HAP-1 (cell line): Measurements from ENCODE around the gene AGAP2.

ENCODE experiments used
- DNase-seq, 2 experiments: peaks; one replicate each; pipeline ENCODE4 v3.0.0-alpha.2; 2016 to 2020; ENCODE audit warnings: low spot score in 2 of 2
- H3K27me3 ChIP-seq: fragments of 250-450 bp; sonication (Bioruptor Pico); 2 replicates; pipeline ENCODE4 v1.5.1; 2020; ENCODE audit warnings: low read depth, mild to moderate bottlenecking, moderate library complexity
- H3K36me3 ChIP-seq: fragments of 250-450 bp; sonication (Bioruptor Pico); replicated peaks from 2 replicates; pipeline ENCODE4 v1.5.1; 2020; ENCODE audit warnings: mild to moderate bottlenecking
- H3K4me1 ChIP-seq: fragments of 250-450 bp; sonication (Bioruptor Pico); 2 replicates; pipeline ENCODE4 v1.5.1; 2020; ENCODE audit warnings: mild to moderate bottlenecking
- H3K4me3 ChIP-seq: fragments of 250-450 bp; sonication (Bioruptor Pico); 2 replicates; pipeline ENCODE4 v1.5.1; 2020; ENCODE audit warnings: mild to moderate bottlenecking, moderate library complexity
- H3K9me3 ChIP-seq: fragments of 250-450 bp; sonication (Bioruptor Pico); 2 replicates; pipeline ENCODE4 v1.5.1; 2020; ENCODE audit warnings: mild to moderate bottlenecking, moderate library complexity
- in situ Hi-C: fragments of 300-500 bp; cut with MboI; formaldehyde crosslinking; loops from 3 replicates; pipeline ENCODE4 v1.14.3; 2020; ENCODE audit warnings: low sequenced_read_pairs, inconsistent platforms, mixed read lengths

The AGAP2 gene

GRCh38 chr12:57754411-57755193 lies 16.1 kb upstream of the AGAP2 start, which contains the start of gene MARCHF9:
TSS of gene MARCHF9 (plus strand) at chr12:57755103. CDS start at chr12:57755529, 426 bp downstream.
- DNase-seq, result peak; percentile 72 to 91
- in situ Hi-C loops, result no loop called here
- Histone ChIP-seq H3K9me3 (no peaks in the 10 kb centered on the region), H3K27me3 (no peaks in the 10 kb centered on the region), H3K36me3 (peaks cover 34% of the 10 kb centered on the region), H3K4me3 (peak within 1 kb of the TSS; percentile 54), H3K4me1 (peaks cover 16% of the 10 kb centered on the region)

- in situ Hi-C loops, result no loop called here
- Histone ChIP-seq H3K36me3 (peaks cover 39% of the 10 kb centered on the region), H3K9me3 (no peaks in the 10 kb centered on the region), H3K4me3 (no peak overlapping the region), H3K4me1 (peaks cover 16% of the 10 kb centered on the region), H3K27me3 (no peaks in the 10 kb centered on the region)
- DNase-seq, result no peak
Measured at GRCh38 chr12:57753756-57754337, 15.3 kb upstream of the AGAP2 start.

- H3K27me3 ChIP-seq, result no peaks in the 10 kb centered on the region
- H3K36me3 ChIP-seq, result peaks cover 39% of the 10 kb centered on the region
- H3K9me3 ChIP-seq, result no peaks in the 10 kb centered on the region
- no peak for DNase-seq
- in situ Hi-C loops, result no loop called here
- peak overlapping the region; percentile 6; the same call in 1 of the 2 replicates for H3K4me3 ChIP-seq
- peaks cover 16% of the 10 kb centered on the region for H3K4me1 ChIP-seq
Measured at GRCh38 chr12:57752668-57753000, 14.1 kb upstream of the AGAP2 start.

- Histone ChIP-seq H3K27me3 (no peaks in the 10 kb centered on the region), H3K4me3 (peak within 1 kb of the TSS; percentile 94), H3K36me3 (peaks cover 42% of the 10 kb centered on the region), H3K9me3 (no peaks in the 10 kb centered on the region), H3K4me1 (peaks cover 15% of the 10 kb centered on the region)
- peak; percentile 99 to 100 for DNase-seq
- in situ Hi-C loops, result no loop called here
Measured at GRCh38 chr12:57751788-57752667, 13.5 kb upstream of the AGAP2 start, which contains the start of gene CDK4. TSS of gene CDK4 (minus strand) at chr12:57752310. CDS start at chr12:57751717, 593 bp downstream.

- no peaks in the 10 kb centered on the region for H3K9me3 ChIP-seq
- H3K4me3 ChIP-seq, result peak overlapping the region; percentile 94
- in situ Hi-C loops, result no loop called here
- H3K4me1 ChIP-seq, result peaks cover 10% of the 10 kb centered on the region
- no peak for DNase-seq
- H3K27me3 ChIP-seq, result no peaks in the 10 kb centered on the region
- H3K36me3 ChIP-seq, result peaks cover 41% of the 10 kb centered on the region
Measured at GRCh38 chr12:57751432-57751787, 12.9 kb upstream of the AGAP2 start.

GRCh38 chr12:57750561-57751431 lies 12.3 kb upstream of the AGAP2 start:
- peaks cover 10% of the 10 kb centered on the region for H3K4me1 ChIP-seq
- no peaks in the 10 kb centered on the region for H3K9me3 ChIP-seq
- no peak for DNase-seq
- H3K27me3 ChIP-seq, result no peaks in the 10 kb centered on the region
- H3K4me3 ChIP-seq, result peak overlapping the region; percentile 94
- in situ Hi-C loops, result no loop called here
- H3K36me3 ChIP-seq, result peaks cover 41% of the 10 kb centered on the region

- no peak for DNase-seq
- H3K4me1 ChIP-seq, result peaks cover 13% of the 10 kb centered on the region
- no peaks in the 10 kb centered on the region for H3K27me3 ChIP-seq
- H3K4me3 ChIP-seq, result no peak overlapping the region
- peaks cover 41% of the 10 kb centered on the region for H3K36me3 ChIP-seq
- in situ Hi-C loops, result no loop called here
- no peaks in the 10 kb centered on the region for H3K9me3 ChIP-seq
Measured at GRCh38 chr12:57749061-57749460, 10.5 kb upstream of the AGAP2 start.

GRCh38 chr12:57746025-57746424 lies 7.5 kb upstream of the AGAP2 start:
- peaks cover 13% of the 10 kb centered on the region for H3K4me1 ChIP-seq
- H3K4me3 ChIP-seq, result peak overlapping the region; percentile 65; the same call in 1 of the 2 replicates
- peaks cover 37% of the 10 kb centered on the region for H3K36me3 ChIP-seq
- peaks cover 6% of the 10 kb centered on the region for H3K27me3 ChIP-seq
- H3K9me3 ChIP-seq, result no peaks in the 10 kb centered on the region
- DNase-seq, result no peak
- in situ Hi-C loops, result no loop called here

- peaks cover 13% of the 10 kb centered on the region for H3K4me1 ChIP-seq
- no peaks in the 10 kb centered on the region for H3K9me3 ChIP-seq
- peaks cover 7% of the 10 kb centered on the region for H3K27me3 ChIP-seq
- peak overlapping the region; percentile 65 for H3K4me3 ChIP-seq
- DNase-seq, result no peak
- in situ Hi-C loops, result no loop called here
- H3K36me3 ChIP-seq, result peaks cover 32% of the 10 kb centered on the region
Measured at GRCh38 chr12:57745485-57745881, 6.9 kb upstream of the AGAP2 start.

- DNase-seq, result peak; percentile 96 to 97
- in situ Hi-C loops, result no loop called here
- Histone ChIP-seq H3K4me3 (peak within 1 kb of the TSS; percentile 65), H3K27me3 (peaks cover 7% of the 10 kb centered on the region), H3K4me1 (peaks cover 13% of the 10 kb centered on the region), H3K9me3 (no peaks in the 10 kb centered on the region), H3K36me3 (peaks cover 27% of the 10 kb centered on the region)
Measured at GRCh38 chr12:57744777-57745484, 6.4 kb upstream of the AGAP2 start, which contains the start of gene TSPAN31. TSS of gene TSPAN31 (plus strand) at chr12:57745039. CDS start at chr12:57745155, 116 bp downstream.

- no peaks in the 10 kb centered on the region for H3K9me3 ChIP-seq
- DNase-seq, result peak in 1 of 2 experiments; percentile 83
- H3K4me1 ChIP-seq, result peaks cover 13% of the 10 kb centered on the region
- peaks cover 23% of the 10 kb centered on the region for H3K36me3 ChIP-seq
- in situ Hi-C loops, result no loop called here
- peaks cover 7% of the 10 kb centered on the region for H3K27me3 ChIP-seq
- H3K4me3 ChIP-seq, result peak overlapping the region; percentile 65
Measured at GRCh38 chr12:57744194-57744776, 5.7 kb upstream of the AGAP2 start.

GRCh38 chr12:57743769-57744168 lies 5.2 kb upstream of the AGAP2 start:
- no peak for DNase-seq
- no peaks in the 10 kb centered on the region for H3K9me3 ChIP-seq
- H3K4me3 ChIP-seq, result no peak overlapping the region; the same call in 1 of the 2 replicates
- peaks cover 18% of the 10 kb centered on the region for H3K36me3 ChIP-seq
- H3K27me3 ChIP-seq, result peaks cover 7% of the 10 kb centered on the region
- in situ Hi-C loops, result no loop called here
- H3K4me1 ChIP-seq, result peaks cover 13% of the 10 kb centered on the region
